ENCODE measurements around the gene MICAL3.

MICAL3 gene

GRCh38 chr22:17860220-17860965 lies 164.0 kb downstream of the MICAL3 start:
- DNase-seq = no peak

DNA sequence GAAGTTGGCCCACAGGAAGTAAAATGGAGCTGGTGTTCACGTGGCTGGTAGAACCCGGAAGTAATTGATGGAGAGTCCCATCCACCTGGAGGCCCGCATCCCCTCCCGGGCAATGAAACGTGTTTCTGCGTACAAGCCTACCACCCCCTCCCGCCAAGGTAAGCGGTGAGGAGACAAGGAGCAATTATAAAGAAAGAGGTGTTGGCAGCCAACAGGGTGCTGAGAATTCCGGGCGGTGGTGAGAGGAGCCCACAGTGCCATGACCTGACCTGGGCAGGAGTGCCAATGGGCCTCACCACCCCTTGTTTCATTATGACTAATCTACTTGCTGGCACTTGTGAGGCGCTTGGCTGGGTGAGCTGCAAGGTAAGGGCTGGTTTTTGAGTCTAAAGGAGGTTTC lies 166.3 kb downstream of the MICAL3 start:
- no peak for DNase-seq

DNA sequence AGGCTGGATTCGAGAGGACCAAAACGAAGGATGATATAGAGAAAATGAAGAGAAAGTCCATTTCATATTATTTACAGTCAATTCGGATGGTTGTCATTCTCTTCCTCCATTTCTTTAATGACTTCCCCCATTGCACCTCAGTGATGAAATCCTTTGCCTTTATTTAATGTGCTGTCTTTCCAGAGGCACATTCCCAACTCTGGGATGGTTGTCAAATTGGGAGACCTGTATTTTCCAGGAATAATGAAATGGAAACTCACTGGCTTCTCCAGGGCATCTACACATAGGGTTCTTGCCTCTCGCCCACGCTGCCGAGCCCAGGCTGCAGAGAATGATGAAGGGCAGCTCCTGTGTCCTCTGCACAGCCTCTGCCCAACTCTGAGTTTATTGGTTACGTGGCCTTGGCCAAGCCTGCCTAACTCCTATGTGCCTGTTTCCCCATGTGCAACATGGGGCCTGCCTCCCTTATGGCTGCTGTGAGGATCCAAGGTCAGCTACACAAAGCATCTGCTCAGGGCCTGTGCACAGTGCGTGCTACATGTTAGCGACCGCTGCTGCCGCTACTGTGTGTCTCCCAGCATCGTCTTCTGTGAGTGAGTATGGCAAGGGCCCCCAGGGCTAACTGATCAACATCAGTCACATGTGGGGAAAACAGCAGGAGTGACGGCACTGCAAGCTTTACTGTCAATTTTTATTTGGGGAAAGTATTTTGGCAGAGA lies 168.6 kb downstream of the MICAL3 start:
- DNase-seq = no peak

- DNase-seq = no peak
Measured at GRCh38 chr22:17853073-17853472, 171.3 kb downstream of the MICAL3 start.

GRCh38 chr22:17851759-17852158 lies 172.6 kb downstream of the MICAL3 start:
- DNase-seq = no peak

- no peak for DNase-seq
Measured at GRCh38 chr22:17847360-17848078, 176.8 kb downstream of the MICAL3 start.

- DNase-seq = no peak
Measured at GRCh38 chr22:17846326-17846992, 177.9 kb downstream of the MICAL3 start.

- no peak for DNase-seq
Measured at GRCh38 chr22:17845790-17846189, 178.6 kb downstream of the MICAL3 start.

DNA sequence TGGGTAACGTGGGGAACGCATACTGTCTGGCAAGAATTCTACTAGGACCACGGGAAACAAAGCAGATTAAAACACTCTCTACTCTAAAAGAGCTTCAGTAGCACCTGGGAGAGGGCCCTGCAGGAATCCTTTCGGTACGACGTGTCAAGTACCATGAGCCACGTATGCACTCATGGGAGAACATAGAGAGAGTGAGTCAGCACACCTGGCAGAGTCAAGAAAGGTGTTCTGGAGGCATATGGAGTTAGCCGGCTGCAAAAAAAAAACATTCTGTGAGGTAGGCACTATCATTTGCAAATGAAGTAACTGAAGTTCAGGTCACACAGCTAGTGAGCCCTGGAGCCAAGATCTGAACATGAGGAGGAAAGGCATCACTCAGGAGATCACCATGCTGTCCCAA lies 179.0 kb downstream of the MICAL3 start:
- DNase-seq = no peak

GRCh38 chr22:17844150-17844549 lies 180.2 kb downstream of the MICAL3 start:
- no peak for DNase-seq

DNA sequence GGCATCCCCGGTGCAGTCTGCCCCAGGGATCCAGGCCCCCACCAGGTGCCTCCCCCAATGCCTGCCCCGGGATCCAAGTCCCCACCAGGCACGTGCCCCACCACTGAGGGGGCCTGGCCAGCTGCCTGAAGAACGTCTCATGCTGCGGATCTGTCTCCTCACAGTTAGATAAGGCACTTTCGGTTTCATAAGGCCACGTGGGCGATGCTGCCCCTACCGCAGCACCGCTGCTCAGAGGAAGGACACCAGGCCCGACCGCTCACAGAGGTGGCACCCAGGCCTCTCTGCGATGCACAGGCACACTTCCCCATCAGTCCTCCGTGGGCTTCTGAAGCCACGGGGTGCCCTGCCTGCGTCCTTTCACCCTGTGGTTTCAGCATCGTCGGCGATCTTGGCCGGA lies 182.0 kb downstream of the MICAL3 start:
- peak in 5 of 6 experiments; percentile 2 to 29 (median 4) for DNase-seq

GRCh38 chr22:17841836-17842235 lies 182.5 kb downstream of the MICAL3 start:
- DNase-seq = no peak

DNA sequence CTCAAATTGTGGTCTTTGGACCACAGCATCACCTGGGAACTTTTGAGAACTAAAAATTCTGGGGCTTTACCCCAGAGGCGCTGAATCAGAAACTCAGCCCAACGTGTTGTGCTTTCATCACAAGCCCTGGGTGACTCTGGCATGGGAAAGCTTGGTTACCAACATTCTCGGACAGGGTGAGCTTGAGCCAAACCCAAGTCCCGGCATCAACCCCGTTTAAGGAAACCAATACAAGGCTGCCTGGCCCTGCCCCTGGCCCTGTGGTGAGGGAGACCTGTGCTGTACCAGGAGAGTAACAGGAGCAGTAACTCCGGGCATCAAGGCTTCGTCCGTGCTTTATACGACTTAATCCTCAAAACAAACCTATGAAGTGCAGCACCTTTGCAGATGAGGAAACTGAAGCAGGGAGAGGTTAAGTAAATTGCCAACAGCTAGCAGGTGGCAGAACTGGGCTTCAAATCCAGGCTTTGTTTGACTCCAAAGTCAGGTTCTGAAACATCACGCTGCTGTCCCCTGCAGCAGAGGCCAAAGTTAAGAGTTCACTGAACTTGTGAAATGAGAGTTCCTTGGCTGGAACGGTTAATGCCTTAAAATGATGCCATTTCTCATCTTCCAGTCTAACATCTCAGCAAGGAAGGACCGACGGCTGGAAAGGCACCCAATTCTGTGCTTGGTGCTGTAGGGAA lies 186.0 kb downstream of the MICAL3 start:
- DNase-seq = no peak

- DNase-seq = no peak
Measured at GRCh38 chr22:17836992-17837742, 187.2 kb downstream of the MICAL3 start.

- DNase-seq = no peak
Measured at GRCh38 chr22:17835256-17835655, 189.1 kb downstream of the MICAL3 start.

GRCh38 chr22:17833489-17833888 lies 190.9 kb downstream of the MICAL3 start:
- DNase-seq = no peak

- DNase-seq = no peak
Measured at GRCh38 chr22:17832665-17833064, 191.7 kb downstream of the MICAL3 start.

DNA sequence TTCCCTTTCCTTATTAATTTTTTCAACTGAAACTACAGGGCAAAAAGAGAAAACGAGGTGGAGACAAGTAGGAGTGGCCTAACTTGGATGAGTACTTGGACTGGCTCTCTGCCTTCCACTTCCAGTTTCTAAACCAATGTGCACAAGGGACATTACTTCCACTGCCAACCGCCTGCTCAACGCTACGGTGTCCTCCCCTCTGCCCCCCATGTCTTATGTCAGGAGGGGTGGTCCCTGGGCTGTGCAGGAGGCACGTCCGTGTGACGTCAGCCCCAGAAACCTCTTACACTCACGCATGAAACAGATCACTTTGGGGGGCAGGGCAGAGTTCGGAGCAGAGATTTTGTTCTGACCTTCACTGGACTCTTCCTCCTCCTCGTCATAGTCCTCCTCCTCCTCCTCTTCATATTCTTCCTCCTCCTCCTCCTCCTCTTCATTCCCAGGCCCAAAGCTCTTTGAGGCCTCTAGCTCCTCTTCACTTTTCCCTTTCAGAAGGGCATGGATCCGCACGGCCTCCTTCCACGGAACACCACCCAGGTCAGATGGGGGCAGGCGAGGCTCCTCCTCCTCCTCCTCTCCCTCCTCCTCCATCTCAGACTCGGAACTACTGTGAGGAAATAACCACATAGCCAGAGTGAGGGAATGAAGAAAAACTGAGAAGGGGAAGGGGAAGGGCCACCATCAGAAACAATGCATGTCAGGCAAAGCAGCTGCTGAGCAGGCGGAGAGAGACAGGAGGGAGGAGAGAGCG lies 192.7 kb downstream of the MICAL3 start:
- no peak for DNase-seq

DNA sequence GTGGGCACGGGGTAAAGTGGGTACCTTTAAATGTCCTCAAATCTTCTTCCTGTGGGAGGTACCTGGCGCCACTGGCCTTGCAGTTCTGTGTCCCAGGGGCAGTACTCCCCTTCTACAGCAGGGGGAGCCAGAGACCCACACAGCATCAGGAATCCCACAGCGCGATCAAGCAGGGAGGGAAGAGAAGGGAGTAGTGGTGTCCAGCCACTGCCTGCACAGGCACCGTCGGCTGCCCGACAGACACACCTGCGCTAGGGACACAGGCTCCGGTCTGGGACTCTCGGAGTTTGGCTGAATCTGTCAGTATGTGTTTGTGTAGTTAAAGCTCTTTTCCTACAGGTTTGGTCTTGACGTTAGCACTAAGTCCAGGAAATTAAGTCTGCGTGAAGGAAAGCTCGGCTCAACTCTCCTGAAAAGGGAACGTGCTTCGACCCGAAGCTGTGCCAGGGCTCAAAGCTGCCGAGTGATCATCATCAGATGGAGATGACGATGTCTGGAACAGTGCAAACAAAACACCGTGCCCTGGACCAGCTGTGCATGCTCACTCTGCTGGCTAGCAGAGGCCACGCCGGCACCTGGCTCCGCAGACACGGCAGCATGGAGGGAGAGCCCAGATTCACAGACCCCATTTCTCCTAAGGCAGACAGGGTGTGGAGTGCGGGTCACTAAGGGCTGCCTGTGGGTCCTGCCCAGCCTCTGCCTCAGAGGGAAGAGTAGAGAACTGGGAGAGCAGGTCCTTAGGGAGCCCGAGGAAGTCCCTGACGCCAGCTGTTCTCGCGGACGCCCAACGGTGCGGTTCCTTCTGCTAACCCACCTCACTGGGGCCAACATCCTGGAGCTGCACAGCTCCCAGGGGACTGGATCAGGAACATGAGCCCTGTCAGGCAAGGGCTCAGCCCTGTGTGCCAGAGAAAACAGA lies 194.1 kb downstream of the MICAL3 start:
- peak; percentile 49 to 87 (median 74) for DNase-seq

DNA sequence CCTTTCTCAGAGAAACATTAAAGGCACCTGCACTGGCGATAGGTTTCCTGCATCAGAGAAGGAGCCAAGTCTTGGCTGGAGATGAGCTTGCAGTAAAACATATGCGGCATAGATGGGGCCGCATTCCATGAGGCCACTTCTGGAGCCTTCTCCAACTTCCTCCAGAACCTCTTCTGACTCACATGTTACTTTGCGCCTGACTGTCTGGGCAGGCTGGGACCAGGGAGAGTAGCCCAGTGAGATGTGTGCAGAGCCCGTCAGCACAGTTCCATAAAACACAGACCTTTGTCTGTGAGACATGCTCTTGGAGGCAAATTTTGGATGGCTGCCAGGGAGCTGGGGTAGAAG lies 194.7 kb downstream of the MICAL3 start:
- DNase-seq = no peak

All from stimulated activated naive CD4-positive, alpha-beta T cell (primary cell).